Coronary artery (tissue), 2 donors: ENCODE results near the gene MPP1.

Experiments
- DNase-seq: peaks from one replicate; pipeline ENCODE4 v3.0.0-alpha.2; 2017; ENCODE audit warnings: low spot score
- H3K27ac ChIP-seq, 2 donors: fragments of 200-600 bp; sonication (generic); one replicate each; pipeline ENCODE4 v1.5.1; 2016 to 2019
- H3K4me3 ChIP-seq: fragments of 200-600 bp; sonication (generic); 2 replicates; pipeline ENCODE4 v1.5.1; 2016; ENCODE audit warnings: mild to moderate bottlenecking, moderate library complexity
- CTCF ChIP-seq: fragments of 200-600 bp; sonication (generic); IDR thresholded peaks from one replicate; pipeline ENCODE4 v1.5.1; 2019; ENCODE audit warnings: antibody characterized with exemption

The MPP1 gene

GRCh38 chrX:154738011-154738738 lies 67.1 kb downstream of the MPP1 start:
- no peak for DNase-seq
- Histone ChIP-seq H3K4me3 (no peak overlapping the region), H3K27ac (peak overlapping the region; percentile 8 to 65)
- TF ChIP-seq CTCF, result no peak

DNA sequence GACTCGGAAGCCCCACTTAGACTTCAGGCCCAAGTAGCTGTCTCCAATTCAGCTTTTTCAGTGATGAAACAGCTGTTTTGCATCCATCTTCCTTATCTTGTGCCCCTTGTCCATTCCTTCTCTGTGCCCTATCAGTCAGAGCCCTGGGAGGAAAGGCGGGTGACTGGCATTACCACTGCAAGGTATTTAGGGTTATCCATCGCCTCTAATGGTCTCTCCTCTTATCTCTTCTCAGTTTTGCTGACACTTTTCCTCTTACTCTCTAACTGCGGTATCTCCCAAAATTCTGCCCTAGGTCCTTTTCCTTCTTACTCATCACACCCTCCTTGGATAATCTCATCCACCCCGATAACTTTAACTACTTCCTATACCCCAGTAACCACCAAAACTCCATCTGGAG lies 68.1 kb downstream of the MPP1 start:
- H3K4me3 ChIP-seq, result no peak overlapping the region
- TF ChIP-seq CTCF, result no peak
- peak overlapping the region in 1 of 2 donors; percentile 79 for H3K27ac ChIP-seq
- DNase-seq, result no peak

GRCh38 chrX:154735695-154736393 lies 69.4 kb downstream of the MPP1 start:
- no peak for TF ChIP-seq CTCF
- Histone ChIP-seq H3K4me3 (no peak overlapping the region), H3K27ac (peak overlapping the region; percentile 29 to 79)
- DNase-seq, result no peak

DNA sequence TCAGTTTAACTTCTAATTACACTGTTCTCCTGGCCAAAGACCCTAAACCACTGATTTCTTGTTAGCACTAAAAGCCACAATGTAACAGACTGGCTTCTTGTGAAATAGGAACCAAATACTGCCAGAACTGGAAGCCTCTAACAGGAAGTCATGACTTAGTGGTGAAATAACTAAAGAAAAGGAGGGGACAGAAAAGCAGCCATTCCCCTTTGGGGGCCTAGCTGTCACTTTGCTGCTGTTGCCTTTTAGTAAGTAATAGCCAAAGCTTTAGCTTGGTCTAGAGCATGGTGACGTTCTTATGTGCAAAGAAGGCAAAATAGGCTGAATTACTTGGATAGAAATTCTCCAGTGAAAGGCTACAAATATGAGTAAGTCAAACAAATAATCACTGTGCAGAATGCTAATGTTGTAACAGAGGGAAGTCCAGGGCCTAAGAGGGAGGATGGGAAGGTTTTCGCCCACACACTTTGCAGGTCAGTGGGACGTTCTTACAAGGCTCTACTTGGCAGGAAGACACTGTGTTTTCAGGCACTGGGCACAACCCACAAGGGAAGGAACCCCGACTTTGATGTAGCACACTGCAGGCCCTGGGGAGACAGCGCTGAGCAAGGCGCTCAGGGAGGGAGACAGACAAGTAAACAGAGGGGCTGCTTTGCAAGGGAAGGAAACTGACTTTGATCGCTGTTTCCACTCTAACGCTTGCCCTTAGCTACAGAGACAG lies 71.1 kb downstream of the MPP1 start:
- Histone ChIP-seq H3K27ac (peak overlapping the region; percentile 47 to 79), H3K4me3 (peak overlapping the region; percentile 28)
- no peak for DNase-seq
- TF ChIP-seq CTCF, result no peak

- Histone ChIP-seq H3K27ac (peak overlapping the region in 1 of 2 donors; percentile 84), H3K4me3 (peak overlapping the region; percentile 5)
- no peak for DNase-seq
- TF ChIP-seq CTCF, result no peak
These were observed 72.2 kb downstream of the MPP1 start for GRCh38 chrX:154733066-154733425.

- TF ChIP-seq CTCF, result no peak
- peak overlapping the region in 1 of 2 donors; percentile 84 for H3K27ac ChIP-seq
- peak overlapping the region; percentile 5 for H3K4me3 ChIP-seq
- DNase-seq, result no peak
These were observed 72.7 kb downstream of the MPP1 start for GRCh38 chrX:154732421-154733065.
